ENCODE data around the gene CHAC1. TPM values are rescaled to one million over a fixed set of nuclear protein-coding genes. Genes with fewer than 3 reads are reported as not detected.

Gene CHAC1
- total RNA-seq, 1 experiment from 2014 or later: 48.7 TPM

- no peak overlapping the region for H2AK5ac ChIP-seq (ENCODE audit: insufficient read length, low read length)
- H2BK20ac ChIP-seq (ENCODE audit: low read depth, low read length, poor library complexity, severe bottlenecking): no peak overlapping the region
- no peaks in the 10 kb centered on the region; a peak in 1 of 7 replicates for H3K36me3 Mint-ChIP-seq (ENCODE audit: insufficient read depth in 1 of 3, low read depth in 3 of 3)
- no peak overlapping the region for H3K14ac ChIP-seq (ENCODE audit: insufficient read depth, low read length)
- H3K56ac ChIP-seq (ENCODE audit: insufficient read length, low read depth, low read length): no peak overlapping the region
- H2AFZ ChIP-seq (ENCODE audit: low read length): no peak overlapping the region
- no peak overlapping the region for H3K27ac ChIP-seq (ENCODE audit: insufficient read length, low read depth, low read length)
- H3K27me3 ChIP-seq (ENCODE audit: insufficient read depth, low read length): peaks cover 51% of the 10 kb centered on the region
- H3K4me1 ChIP-seq (ENCODE audit: insufficient read depth, low read length): peaks cover 3% of the 10 kb centered on the region; the same call in 1 of the 2 replicates
- no peak overlapping the region for H2BK15ac ChIP-seq (ENCODE audit: low read depth, low read length)
- H3K79me2 ChIP-seq (ENCODE audit: insufficient read depth, low read length): no peaks in the 10 kb centered on the region
- no peaks in the 10 kb centered on the region for H3K9me3 ChIP-seq (ENCODE audit: control insufficient read depth, low read depth, low read length)
- no peak overlapping the region for H4K8ac ChIP-seq (replicated peaks; ENCODE audit: insufficient read length, low read depth, low read length)
- no peak overlapping the region for H4K91ac ChIP-seq (ENCODE audit: insufficient read length, low read depth, low read length)
- H3K23ac ChIP-seq (ENCODE audit: insufficient read length, low read depth, low read length): no peak overlapping the region
- H3K4me2 ChIP-seq (ENCODE audit: insufficient read depth, insufficient read length, low read length): peak overlapping the region; percentile 68
- peaks cover 3% of the 10 kb centered on the region in 2 experiments; a peak in 4 of 5 replicates for H3K9me3 Mint-ChIP-seq
- no peaks in the 10 kb centered on the region for H4K20me1 ChIP-seq (ENCODE audit: control insufficient read depth, insufficient read depth, insufficient read length)
- H3K4ac ChIP-seq (ENCODE audit: low read depth, low read length): no peak overlapping the region
- peaks cover 99% of the 10 kb centered on the region for H3K27me3 Mint-ChIP-seq (ENCODE audit: low read depth)
- H3K79me1 ChIP-seq (ENCODE audit: insufficient read depth, low read depth, low read length, poor library complexity, severe bottlenecking): no peaks in the 10 kb centered on the region
- no CpG with 5 or more reads among the region's 56 CpGs for WGBS (ENCODE audit: extremely low coverage, insufficient read length, low lambda C conversion rate)
- peaks cover 31 to 44% of the 10 kb centered on the region in 2 experiments for H3K4me1 Mint-ChIP-seq
- no peak overlapping the region for H3K27ac Mint-ChIP-seq
- no peak overlapping the region for H2BK120ac ChIP-seq (ENCODE audit: low read depth, low read length, poor library complexity, severe bottlenecking)
- no peak overlapping the region for H3K9ac ChIP-seq (ENCODE audit: extremely low read depth, insufficient read length, low read length)
- no peak overlapping the region for H2BK12ac ChIP-seq (ENCODE audit: insufficient read length, low read depth, low read length)
- no peak for TF ChIP-seq CTCF (conservative IDR thresholded peaks at IDR 0.05)
- H4K5ac ChIP-seq (ENCODE audit: insufficient read length, low read depth, low read length): no peak overlapping the region
- H2BK5ac ChIP-seq (ENCODE audit: insufficient read length, low read length): no peak overlapping the region
- H3K23me2 ChIP-seq (ENCODE audit: insufficient read length, low read depth, low read length, poor library complexity, severe bottlenecking): peaks cover 35% of the 10 kb centered on the region
- H3T11ph ChIP-seq (ENCODE audit: low read length): no peak overlapping the region
- no peak for DNase-seq
- H3K18ac ChIP-seq (ENCODE audit: insufficient read length, low read depth, low read length): no peak overlapping the region
- H3K4me3 Mint-ChIP-seq: peak overlapping the region; percentile 58 to 87
Observed at GRCh38 chr15:40929660-40930429, 23.4 kb upstream of the CHAC1 start.

Measured in H9 (cell line).